BJ (cell line): ENCODE measurements around the gene TAL1. TPM values are rescaled to one million over a fixed set of nuclear protein-coding genes. Genes with fewer than 3 reads are reported as not detected.
"Not testable (repeated sequence)": the region's sequence is repeated elsewhere in the genome, so short reads cannot be mapped to it uniquely, and the experiment has no call there.

ENCODE experiments used
- CTCF ChIA-PET: fragments of 350-600 bp; formaldehyde crosslinking; extraction: SDS; loops from one replicate; lab custom pipeline; 2021; ENCODE audit warnings: antibody characterized with exemption, inconsistent platforms; lab: Yijun Ruan, JAX
- POLR2A ChIA-PET: fragments of 300-600 bp; sonication (Branson Sonifier 250); formaldehyde crosslinking; extraction: SDS; loops from one replicate; lab custom pipeline; 2021; ENCODE audit warnings: antibody characterized with exemption; lab: Charles Lee
- DNase-seq: peaks from one replicate; pipeline ENCODE4 v3.0.0-alpha.2; 2011; ENCODE audit warnings: low read depth
- H3K27me3 ChIP-seq: 2 replicates; pipeline ENCODE4 v1.6.0; 2011; ENCODE audit warnings: low read length; ENCODE audit not compliant: control insufficient read depth, insufficient read depth
- H3K36me3 ChIP-seq: 2 replicates; pipeline ENCODE4 v1.5.1; 2011; ENCODE audit warnings: low read length; ENCODE audit not compliant: control insufficient read depth, insufficient read depth
- H3K4me3 ChIP-seq: 2 replicates; pipeline ENCODE4 v1.5.1; 2011; ENCODE audit warnings: low read depth, mild to moderate bottlenecking, control low read depth, low read length
- polyA plus RNA-seq: library from polyadenylated mRNA; depleted of rRNA; stranded (reverse); fragments of >200 nt; gene quantifications from 2 replicates; pipeline ENCODE4 v1.2.3, GENCODE V29; 2011
- TF ChIP-seq, protein P1 (sequence below): IDR thresholded peaks from 2 replicates; pipeline ENCODE4 v1.5.1; 2011; ENCODE audit warnings: low read depth, mild to moderate bottlenecking, control low read depth, inconsistent platforms, low read length, moderate library complexity; ENCODE audit not compliant: insufficient read depth

Gene TAL1
- polyA plus RNA-seq, 1 experiment: not detected

DNA sequence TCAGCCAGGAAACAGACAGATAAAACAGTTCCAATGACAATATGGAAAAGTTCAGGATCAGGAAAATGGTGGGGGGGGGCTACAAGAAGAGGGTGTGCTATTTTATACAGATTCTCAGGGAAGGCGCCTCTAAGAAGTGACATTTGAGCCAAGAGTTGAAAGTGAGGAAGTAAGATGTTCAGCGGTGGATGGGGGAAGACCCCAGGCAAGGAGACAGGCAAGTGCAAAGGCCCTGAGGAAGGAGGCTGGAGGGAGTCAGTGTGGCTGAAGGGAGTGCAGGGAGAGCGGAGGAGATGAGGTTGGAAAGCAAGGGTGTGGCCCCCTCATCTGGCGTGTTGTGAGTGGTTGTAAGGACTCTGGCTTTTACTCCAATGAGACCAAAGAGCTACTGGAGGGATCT, 33.8 kb downstream of the TAL1 start:
- Histone ChIP-seq H3K27me3 (peaks cover 9% of the 10 kb centered on the region), H3K4me3 (no peak overlapping the region), H3K36me3 (no peaks in the 10 kb centered on the region)
- TF ChIP-seq, protein P1, sequence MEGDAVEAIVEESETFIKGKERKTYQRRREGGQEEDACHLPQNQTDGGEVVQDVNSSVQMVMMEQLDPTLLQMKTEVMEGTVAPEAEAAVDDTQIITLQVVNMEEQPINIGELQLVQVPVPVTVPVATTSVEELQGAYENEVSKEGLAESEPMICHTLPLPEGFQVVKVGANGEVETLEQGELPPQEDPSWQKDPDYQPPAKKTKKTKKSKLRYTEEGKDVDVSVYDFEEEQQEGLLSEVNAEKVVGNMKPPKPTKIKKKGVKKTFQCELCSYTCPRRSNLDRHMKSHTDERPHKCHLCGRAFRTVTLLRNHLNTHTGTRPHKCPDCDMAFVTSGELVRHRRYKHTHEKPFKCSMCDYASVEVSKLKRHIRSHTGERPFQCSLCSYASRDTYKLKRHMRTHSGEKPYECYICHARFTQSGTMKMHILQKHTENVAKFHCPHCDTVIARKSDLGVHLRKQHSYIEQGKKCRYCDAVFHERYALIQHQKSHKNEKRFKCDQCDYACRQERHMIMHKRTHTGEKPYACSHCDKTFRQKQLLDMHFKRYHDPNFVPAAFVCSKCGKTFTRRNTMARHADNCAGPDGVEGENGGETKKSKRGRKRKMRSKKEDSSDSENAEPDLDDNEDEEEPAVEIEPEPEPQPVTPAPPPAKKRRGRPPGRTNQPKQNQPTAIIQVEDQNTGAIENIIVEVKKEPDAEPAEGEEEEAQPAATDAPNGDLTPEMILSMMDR: no peak
- DNase-seq: no peak
- ChIA-PET CTCF (interaction anchor here (1.7 kb wide), 1 partner anchor 7 kb away, joined by 4 read pairs; no protein-coding TSS in a partner anchor), POLR2A (no interaction called here)

GRCh38 chr1:47196622-47197021, 35.4 kb downstream of the TAL1 start:
- H3K27me3 ChIP-seq: peaks cover 9% of the 10 kb centered on the region
- DNase-seq: no peak
- CTCF ChIA-PET: interaction anchor here (1.3 to 6.0 kb wide), 2 partner anchors 14 to 66 kb away, joined by 4 to 51 read pairs; no protein-coding TSS in a partner anchor
- H3K4me3 ChIP-seq: no peak overlapping the region
- POLR2A ChIA-PET: no interaction called here
- TF ChIP-seq, protein P1: no peak
- H3K36me3 ChIP-seq: no peaks in the 10 kb centered on the region

GRCh38 chr1:47195981-47196380, 36.0 kb downstream of the TAL1 start:
- POLR2A ChIA-PET, DNase-seq, H3K4me3 ChIP-seq, H3K27me3 ChIP-seq, H3K36me3 ChIP-seq: not testable (repeated sequence)
- CTCF ChIA-PET: interaction anchor here (1.3 to 6.0 kb wide), 2 partner anchors 13 to 67 kb away, joined by 4 to 51 read pairs; no protein-coding TSS in a partner anchor

DNA sequence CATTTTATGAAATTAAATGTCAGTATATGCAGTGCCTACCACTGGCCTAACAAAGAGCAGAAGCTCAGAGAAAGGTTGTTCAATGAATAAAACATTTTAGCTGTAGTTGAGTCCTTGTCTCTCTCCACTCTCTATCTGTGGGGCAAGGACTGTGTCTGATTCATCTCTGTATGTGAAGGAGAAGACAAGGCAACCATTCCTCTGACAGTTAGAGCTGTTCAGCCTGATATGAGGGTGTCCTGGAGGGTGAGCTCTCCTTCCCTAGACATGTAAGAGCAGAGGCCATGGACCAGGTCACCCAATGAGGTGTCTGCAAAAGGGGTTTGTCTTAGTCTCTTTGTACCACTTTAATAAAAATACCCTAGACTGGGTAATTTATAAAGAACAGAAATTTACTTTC, 37.7 kb downstream of the TAL1 start:
- ChIA-PET POLR2A (no interaction called here), CTCF (interaction anchor here (0.9 to 6.0 kb wide), 7 partner anchors 8 to 532 kb away, joined by 3 to 66 read pairs (median 24); no protein-coding TSS in a partner anchor)
- Histone ChIP-seq H3K27me3 (peaks cover 4% of the 10 kb centered on the region), H3K36me3 (no peaks in the 10 kb centered on the region), H3K4me3 (no peak overlapping the region)
- no peak for DNase-seq
- TF ChIP-seq, protein P1: no peak

DNA sequence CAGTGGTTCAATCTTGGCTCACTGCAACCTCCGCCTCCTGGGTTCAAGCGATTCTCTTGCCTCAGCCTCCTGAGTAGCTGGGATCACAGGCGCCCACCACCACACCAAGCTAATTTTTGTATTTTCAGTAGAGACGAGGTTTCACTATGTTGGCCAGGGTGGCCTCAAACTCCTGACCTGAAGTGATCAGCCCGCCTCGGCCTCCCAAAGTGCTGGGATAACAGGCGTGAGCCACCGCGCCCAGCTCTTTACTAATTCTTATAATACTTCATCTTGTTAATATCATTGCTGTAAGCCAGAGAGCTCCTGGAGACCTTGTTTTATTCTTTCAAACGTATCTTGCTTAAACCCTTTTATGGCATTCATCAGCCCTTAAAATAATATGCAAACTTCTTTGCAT, 38.5 kb downstream of the TAL1 start:
- POLR2A ChIA-PET, H3K4me3 ChIP-seq, H3K27me3 ChIP-seq, DNase-seq, H3K36me3 ChIP-seq: not testable (repeated sequence)
- CTCF ChIA-PET: interaction anchor here (0.9 to 6.0 kb wide), 23 partner anchors 8 to 533 kb away, joined by 3 to 66 read pairs (median 7); no protein-coding TSS in a partner anchor

DNA sequence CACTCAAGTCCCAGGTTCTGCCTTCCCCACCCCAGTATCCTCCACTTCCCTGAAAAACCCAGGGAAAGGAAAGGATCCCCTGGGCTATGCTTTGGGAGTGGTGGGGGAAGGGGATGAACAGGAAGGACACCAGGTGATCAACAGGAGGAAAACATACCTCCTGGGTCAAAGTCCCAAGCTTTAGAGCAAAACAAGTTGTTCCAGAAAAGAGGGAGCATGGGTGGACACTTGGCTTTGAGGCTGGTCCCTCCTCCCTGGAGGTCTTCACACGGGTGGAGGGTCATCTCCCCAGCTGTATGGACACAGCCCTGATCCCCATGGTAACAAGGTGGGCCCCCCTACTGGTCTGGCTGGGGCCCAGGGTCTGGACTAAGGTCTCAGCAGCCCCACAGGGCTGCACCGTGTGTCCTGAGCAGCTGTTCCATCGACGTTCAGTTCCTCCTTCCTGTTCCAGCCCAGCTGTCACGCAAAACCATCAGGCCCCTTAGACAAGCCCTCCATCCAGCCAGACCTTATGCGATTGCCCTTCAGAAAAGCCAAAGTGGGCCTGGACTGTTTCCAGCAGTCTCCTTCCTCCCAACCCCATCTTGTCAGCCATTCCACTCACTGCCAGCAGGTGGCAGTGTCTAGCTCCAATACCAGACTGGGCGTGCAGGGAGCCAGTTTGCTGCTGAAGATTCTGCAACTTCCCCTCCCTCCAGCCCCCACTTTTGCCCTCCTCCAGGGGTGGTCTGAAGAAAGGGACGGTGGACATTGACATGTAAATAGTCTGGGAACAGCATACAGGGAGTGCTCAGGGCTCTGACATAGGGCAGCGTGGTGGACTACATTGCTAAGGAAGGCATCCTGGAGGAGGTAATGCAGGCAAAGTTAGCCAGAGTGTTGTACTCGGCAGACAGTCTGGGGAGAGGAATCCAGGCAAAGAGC, 39.3 kb downstream of the TAL1 start:
- TF ChIP-seq, protein P1: peak; percentile 97
- ChIA-PET CTCF (interaction anchor here (0.8 to 6.0 kb wide), 33 partner anchors 9 to 534 kb away, joined by 3 to 66 read pairs (median 4); partner anchors contain the start of gene FOXD2), POLR2A (no interaction called here)
- Histone ChIP-seq H3K36me3 (no peaks in the 10 kb centered on the region), H3K4me3 (no peak overlapping the region), H3K27me3 (peaks cover 4% of the 10 kb centered on the region; the same call in 1 of the 2 replicates)
- no peak for DNase-seq
